Activated CD4-positive, alpha-beta memory T cell treated with anti-CD3 and anti-CD28 coated beads, Interleukin-2, amount 10 ng/mL, durations not matched to agents 7 days and 5 days (primary cell): ENCODE results near the gene MEGF10. TPM values are rescaled to one million over a fixed set of nuclear protein-coding genes. Genes with fewer than 3 reads are reported as not detected.

Experiments
- CTCF ChIA-PET: fragments of 350-600 bp; sonication (Branson Sonifier 250); formaldehyde crosslinking; loops from one replicate; lab custom pipeline; 2021; ENCODE audit warnings: antibody characterized with exemption, inconsistent platforms; lab: Charles Lee
- POLR2A ChIA-PET: fragments of 350-600 bp; sonication (Branson Sonifier 250); formaldehyde crosslinking; loops from one replicate; lab custom pipeline; 2021; ENCODE audit warnings: antibody characterized with exemption; lab: Charles Lee
- DNase-seq: peaks from one replicate; pipeline ENCODE4 v3.0.0-alpha.2; 2020
- H3K27ac Mint-ChIP-seq: one replicate; pipeline ENCODE4 v1.8.0; 2021; ENCODE audit warnings: mild to moderate bottlenecking, mixed read lengths
- H3K27me3 Mint-ChIP-seq: one replicate; pipeline ENCODE4 v1.8.0; 2021; ENCODE audit warnings: mixed read lengths
- H3K36me3 Mint-ChIP-seq: one replicate; pipeline ENCODE4 v1.8.0; 2021; ENCODE audit warnings: low read depth, mixed read lengths
- H3K4me1 Mint-ChIP-seq: one replicate; pipeline ENCODE4 v1.8.0; 2021; ENCODE audit warnings: mixed read lengths
- H3K4me3 Mint-ChIP-seq: one replicate; pipeline ENCODE4 v1.8.0; 2021; ENCODE audit warnings: mild to moderate bottlenecking, mixed read lengths
- H3K9me3 Mint-ChIP-seq: one replicate; pipeline ENCODE4 v1.8.0; 2021; ENCODE audit warnings: mixed read lengths
- total RNA-seq, 2 experiments: library from RNA; stranded (reverse); gene quantifications; one replicate each; pipeline ENCODE4 v1.2.3, GENCODE V29; 2021

Gene MEGF10
- total RNA-seq, 2 experiments from 2014 or later: not detected

- H3K27ac Mint-ChIP-seq: no peak overlapping the region
- no peak overlapping the region for H3K4me3 Mint-ChIP-seq
- no peaks in the 10 kb centered on the region for H3K4me1 Mint-ChIP-seq
- POLR2A ChIA-PET: no interaction called here
- no peak for DNase-seq
- CTCF ChIA-PET: no interaction called here
- no peaks in the 10 kb centered on the region for H3K36me3 Mint-ChIP-seq
- peaks cover 26% of the 10 kb centered on the region for H3K27me3 Mint-ChIP-seq
- no peaks in the 10 kb centered on the region for H3K9me3 Mint-ChIP-seq
Observed at GRCh38 chr5:127369796-127370195, 79.2 kb downstream of the MEGF10 start.

- Mint-ChIP-seq H3K4me1 (no peaks in the 10 kb centered on the region), H3K4me3 (no peak overlapping the region), H3K9me3 (no peaks in the 10 kb centered on the region), H3K36me3 (no peaks in the 10 kb centered on the region), H3K27ac (no peak overlapping the region), H3K27me3 (peaks cover 23% of the 10 kb centered on the region)
- no peak for DNase-seq
- POLR2A ChIA-PET: no interaction called here
- CTCF ChIA-PET: no interaction called here
Observed at GRCh38 chr5:127370631-127371030, 80.0 kb downstream of the MEGF10 start.

GRCh38 chr5:127373858-127374491 is 83.4 kb downstream of the MEGF10 start:
- Mint-ChIP-seq H3K27ac (no peak overlapping the region), H3K36me3 (no peaks in the 10 kb centered on the region), H3K4me3 (no peak overlapping the region), H3K9me3 (no peaks in the 10 kb centered on the region), H3K27me3 (peaks cover 10% of the 10 kb centered on the region), H3K4me1 (no peaks in the 10 kb centered on the region)
- DNase-seq: no peak
- CTCF ChIA-PET: interaction anchor here (1.3 kb wide), 1 partner anchor 13 kb away, joined by 3 read pairs; no protein-coding TSS in a partner anchor
- POLR2A ChIA-PET: no interaction called here

DNA sequence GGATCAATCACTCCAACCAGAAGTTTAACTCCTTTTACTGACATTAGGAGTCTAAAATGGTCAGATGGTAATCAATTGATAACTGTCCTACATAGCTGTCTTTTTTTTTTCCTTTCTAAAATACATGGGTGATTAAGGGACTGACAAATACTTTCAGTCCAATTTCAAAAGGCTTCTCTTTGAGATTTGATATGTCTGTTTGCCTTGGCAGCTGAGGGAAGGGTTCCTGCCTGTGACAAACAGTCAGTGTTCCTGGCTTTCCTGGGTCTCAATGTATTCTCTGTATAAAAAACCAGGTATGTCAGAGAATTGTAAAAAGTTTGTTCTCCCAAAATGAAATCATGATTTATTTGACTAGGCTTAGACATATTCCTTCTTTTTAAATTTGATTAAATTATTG is 84.5 kb downstream of the MEGF10 start:
- no peak overlapping the region for H3K27ac Mint-ChIP-seq
- no peaks in the 10 kb centered on the region for H3K9me3 Mint-ChIP-seq
- H3K27me3 Mint-ChIP-seq: peaks cover 10% of the 10 kb centered on the region
- ChIA-PET CTCF (no interaction called here), POLR2A (no interaction called here)
- no peaks in the 10 kb centered on the region for H3K4me1 Mint-ChIP-seq
- no peak for DNase-seq
- H3K36me3 Mint-ChIP-seq: no peaks in the 10 kb centered on the region
- no peak overlapping the region for H3K4me3 Mint-ChIP-seq

GRCh38 chr5:127375544-127376091 is 85.0 kb downstream of the MEGF10 start:
- CTCF ChIA-PET: no interaction called here
- no peak overlapping the region for H3K27ac Mint-ChIP-seq
- H3K36me3 Mint-ChIP-seq: no peaks in the 10 kb centered on the region
- H3K27me3 Mint-ChIP-seq: peaks cover 10% of the 10 kb centered on the region
- POLR2A ChIA-PET: no interaction called here
- no peaks in the 10 kb centered on the region for H3K4me1 Mint-ChIP-seq
- no peak for DNase-seq
- no peak overlapping the region for H3K4me3 Mint-ChIP-seq
- H3K9me3 Mint-ChIP-seq: no peaks in the 10 kb centered on the region

DNA sequence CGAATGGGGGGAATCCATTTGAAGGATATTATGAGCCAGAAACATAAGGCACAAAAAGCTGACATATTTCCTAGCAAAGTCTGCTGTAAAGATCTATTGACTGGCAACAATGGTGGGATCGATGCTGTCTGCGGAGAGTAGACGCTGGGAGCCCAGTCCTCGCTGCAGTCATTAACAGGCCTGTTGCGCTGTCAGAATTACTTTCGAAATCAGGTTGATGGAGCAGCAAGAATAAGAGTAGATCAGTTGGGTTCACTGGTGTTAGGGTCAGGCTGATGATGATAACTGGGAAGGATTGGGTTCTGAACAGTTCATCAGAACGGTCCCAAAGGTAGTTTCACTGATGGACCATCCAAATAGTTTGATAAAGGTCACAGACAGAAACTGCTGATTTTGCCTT is 87.1 kb downstream of the MEGF10 start:
- Mint-ChIP-seq H3K27me3 (no peaks in the 10 kb centered on the region), H3K27ac (no peak overlapping the region), H3K36me3 (no peaks in the 10 kb centered on the region), H3K4me3 (no peak overlapping the region), H3K4me1 (no peaks in the 10 kb centered on the region), H3K9me3 (no peaks in the 10 kb centered on the region)
- ChIA-PET POLR2A (no interaction called here), CTCF (no interaction called here)
- DNase-seq: no peak

- DNase-seq: no peak
- Mint-ChIP-seq H3K27me3 (peaks cover 11% of the 10 kb centered on the region), H3K27ac (no peak overlapping the region), H3K4me3 (no peak overlapping the region), H3K9me3 (no peaks in the 10 kb centered on the region), H3K36me3 (no peaks in the 10 kb centered on the region), H3K4me1 (no peaks in the 10 kb centered on the region)
- CTCF ChIA-PET: no interaction called here
- POLR2A ChIA-PET: no interaction called here
Observed at GRCh38 chr5:127385936-127386335, 95.3 kb downstream of the MEGF10 start.

DNA sequence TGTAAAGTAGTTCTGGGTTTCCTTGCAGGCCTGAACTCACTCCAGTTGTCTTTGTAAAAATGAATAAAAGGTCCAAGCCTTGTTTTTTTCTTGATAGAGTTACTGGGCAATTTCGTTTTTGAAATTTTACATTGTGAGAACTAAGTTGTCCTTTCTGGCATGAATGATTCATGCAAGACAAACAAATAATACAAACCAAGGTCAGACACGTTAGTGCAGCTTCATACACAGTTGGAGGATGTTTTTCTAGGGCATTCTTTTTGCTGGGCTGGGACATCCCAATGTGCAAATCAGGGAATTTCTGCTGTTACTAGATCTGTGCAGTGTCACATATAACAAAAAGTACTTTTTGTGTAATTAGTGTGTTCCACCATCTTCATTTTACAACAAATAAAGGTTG is 96.0 kb downstream of the MEGF10 start:
- no peaks in the 10 kb centered on the region for H3K36me3 Mint-ChIP-seq
- no peaks in the 10 kb centered on the region for H3K4me1 Mint-ChIP-seq
- peaks cover 11% of the 10 kb centered on the region for H3K27me3 Mint-ChIP-seq
- no peaks in the 10 kb centered on the region for H3K9me3 Mint-ChIP-seq
- H3K27ac Mint-ChIP-seq: no peak overlapping the region
- ChIA-PET POLR2A (no interaction called here), CTCF (no interaction called here)
- no peak overlapping the region for H3K4me3 Mint-ChIP-seq
- no peak for DNase-seq

- ChIA-PET POLR2A (no interaction called here), CTCF (no interaction called here)
- Mint-ChIP-seq H3K27ac (no peak overlapping the region), H3K4me1 (no peaks in the 10 kb centered on the region), H3K27me3 (peaks cover 13% of the 10 kb centered on the region), H3K9me3 (no peaks in the 10 kb centered on the region), H3K4me3 (no peak overlapping the region), H3K36me3 (no peaks in the 10 kb centered on the region)
- no peak for DNase-seq
Observed at GRCh38 chr5:127389601-127390000, 99.0 kb downstream of the MEGF10 start.

GRCh38 chr5:127392762-127393161 is 102.2 kb downstream of the MEGF10 start:
- H3K27ac Mint-ChIP-seq: no peak overlapping the region
- no peaks in the 10 kb centered on the region for H3K36me3 Mint-ChIP-seq
- H3K27me3 Mint-ChIP-seq: peaks cover 16% of the 10 kb centered on the region
- POLR2A ChIA-PET: no interaction called here
- DNase-seq: no peak
- CTCF ChIA-PET: no interaction called here
- no peak overlapping the region for H3K4me3 Mint-ChIP-seq
- H3K4me1 Mint-ChIP-seq: no peaks in the 10 kb centered on the region
- no peaks in the 10 kb centered on the region for H3K9me3 Mint-ChIP-seq

DNA sequence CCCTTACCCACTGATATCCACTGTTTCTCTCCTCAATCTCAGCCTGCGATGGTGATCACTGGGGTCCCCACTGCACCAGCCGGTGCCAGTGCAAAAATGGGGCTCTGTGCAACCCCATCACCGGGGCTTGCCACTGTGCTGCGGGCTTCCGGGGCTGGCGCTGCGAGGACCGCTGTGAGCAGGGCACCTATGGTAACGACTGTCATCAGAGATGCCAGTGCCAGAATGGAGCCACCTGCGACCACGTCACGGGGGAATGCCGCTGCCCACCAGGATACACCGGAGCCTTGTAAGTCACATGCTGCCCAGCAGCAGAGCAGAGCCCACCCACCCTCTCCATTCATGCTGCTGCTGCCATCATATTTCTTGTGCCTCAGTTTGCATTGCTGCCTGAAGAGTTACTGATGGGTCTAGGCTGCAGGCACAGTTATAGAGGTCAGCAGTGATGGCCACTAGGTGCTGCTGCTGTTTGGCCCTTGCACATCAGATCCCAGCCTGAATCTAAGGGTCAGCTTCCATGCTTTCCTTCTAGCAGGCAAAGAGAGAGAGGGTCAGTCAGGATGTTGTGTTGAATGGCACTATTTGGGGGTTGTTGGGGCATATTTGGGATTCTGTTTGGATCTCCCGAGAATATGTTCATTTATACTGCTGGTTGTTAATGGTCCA is 106.0 kb downstream of the MEGF10 start:
- no peaks in the 10 kb centered on the region for H3K4me1 Mint-ChIP-seq
- CTCF ChIA-PET: no interaction called here
- no peaks in the 10 kb centered on the region for H3K9me3 Mint-ChIP-seq
- peaks cover 14% of the 10 kb centered on the region for H3K27me3 Mint-ChIP-seq
- no peaks in the 10 kb centered on the region for H3K36me3 Mint-ChIP-seq
- POLR2A ChIA-PET: no interaction called here
- DNase-seq: no peak
- no peak overlapping the region for H3K27ac Mint-ChIP-seq
- no peak overlapping the region for H3K4me3 Mint-ChIP-seq

- CTCF ChIA-PET: no interaction called here
- Mint-ChIP-seq H3K9me3 (no peaks in the 10 kb centered on the region), H3K27ac (no peak overlapping the region), H3K36me3 (no peaks in the 10 kb centered on the region), H3K4me3 (no peak overlapping the region), H3K4me1 (no peaks in the 10 kb centered on the region), H3K27me3 (peaks cover 15% of the 10 kb centered on the region)
- no peak for DNase-seq
- POLR2A ChIA-PET: no interaction called here
Observed at GRCh38 chr5:127398508-127398907, 107.9 kb downstream of the MEGF10 start.

GRCh38 chr5:127399068-127399467 is 108.5 kb downstream of the MEGF10 start:
- no peaks in the 10 kb centered on the region for H3K9me3 Mint-ChIP-seq
- H3K27me3 Mint-ChIP-seq: peaks cover 16% of the 10 kb centered on the region
- POLR2A ChIA-PET: no interaction called here

DNA sequence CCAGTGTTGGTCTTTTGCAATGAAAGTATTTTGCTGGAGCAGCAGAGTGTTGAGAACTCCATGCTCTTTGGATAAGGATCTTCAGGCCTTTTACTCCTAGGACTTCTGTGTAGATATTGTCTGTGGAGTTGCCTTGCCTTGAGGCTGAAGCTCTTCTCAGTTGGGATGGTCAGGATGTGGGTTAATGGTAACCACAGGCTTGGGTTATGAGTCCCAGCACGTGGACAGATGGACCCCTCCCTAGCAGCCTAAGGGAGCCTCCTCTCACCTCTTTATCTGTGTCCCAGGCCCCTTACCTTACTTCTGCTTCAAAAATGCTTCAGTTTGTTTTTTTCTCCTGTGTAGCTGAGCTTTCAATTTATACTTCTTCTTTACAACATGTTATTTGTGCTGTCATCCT is 109.9 kb downstream of the MEGF10 start:
- ChIA-PET CTCF (no interaction called here), POLR2A (no interaction called here)
- H3K36me3 Mint-ChIP-seq: no peaks in the 10 kb centered on the region

More at GRCh38 chr5:127399068-127399467, 108.5 kb downstream of the MEGF10 start:
- CTCF ChIA-PET: no interaction called here
- Mint-ChIP-seq H3K36me3 (no peaks in the 10 kb centered on the region), H3K27ac (no peak overlapping the region), H3K4me1 (no peaks in the 10 kb centered on the region), H3K4me3 (no peak overlapping the region)
- no peak for DNase-seq

More for the DNA sequence above, 109.9 kb downstream of the MEGF10 start:
- Mint-ChIP-seq H3K27ac (no peak overlapping the region), H3K9me3 (no peaks in the 10 kb centered on the region), H3K27me3 (peaks cover 17% of the 10 kb centered on the region), H3K4me1 (no peaks in the 10 kb centered on the region), H3K4me3 (no peak overlapping the region)
- no peak for DNase-seq
